Body of pancreas (tissue), 4 donors: ENCODE measurements around the gene KREMEN2.

Experiments
- CTCF ChIP-seq, 7 experiments: fragments of 450-650 bp in 4 of 7; fragments of 200-600 bp in 3 of 7; sonication (generic) in 3 of 7; IDR thresholded peaks; one replicate each; pipeline ENCODE4 v1.5.1; 2016 to 2019; ENCODE audit warnings: antibody characterized with exemption in 7 of 7
- POLR2A ChIP-seq, 3 donors: fragments of 450-650 bp; IDR thresholded peaks; one replicate each; pipeline ENCODE4 v1.6.1; 2016; ENCODE audit warnings: antibody characterized with exemption in 3 of 3, mild to moderate bottlenecking in 2 of 3

GRCh38 chr16:2976673-2977072 is 12.6 kb downstream of the KREMEN2 start:
- TF ChIP-seq CTCF (IDR thresholded peaks at IDR 0.05) (no peak), POLR2A (IDR thresholded peaks at IDR 0.05) (no peak)
